Inflammatory macrophage treated with lipopolysaccharide for 1 hour (primary cell): ENCODE results near the gene ZNF154.

Source experiments
- DNase-seq, 2 donors: peaks; one replicate each; pipeline ENCODE4 v3.0.0-alpha.2; 2020 to 2022

The ZNF154 gene

DNA sequence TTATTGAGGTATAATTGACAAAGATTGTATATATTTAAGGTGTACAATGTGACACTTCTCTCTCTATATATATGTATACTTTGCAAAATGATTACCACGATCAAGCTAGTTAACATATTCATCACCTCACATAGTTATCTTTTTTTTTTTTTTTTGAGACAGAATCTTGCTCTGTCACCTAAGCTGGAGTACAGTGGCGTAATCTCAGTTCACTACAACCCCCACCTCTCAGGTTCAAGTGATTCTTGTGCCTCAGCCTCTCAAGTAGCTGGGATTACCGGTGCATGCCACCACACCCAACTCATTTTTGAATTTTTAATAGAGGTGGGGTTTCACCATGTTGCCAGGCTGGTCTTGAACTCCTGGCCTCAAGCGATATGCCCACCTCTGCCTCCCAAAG, 36.5 kb downstream of the ZNF154 start:
- no peak for DNase-seq

DNA sequence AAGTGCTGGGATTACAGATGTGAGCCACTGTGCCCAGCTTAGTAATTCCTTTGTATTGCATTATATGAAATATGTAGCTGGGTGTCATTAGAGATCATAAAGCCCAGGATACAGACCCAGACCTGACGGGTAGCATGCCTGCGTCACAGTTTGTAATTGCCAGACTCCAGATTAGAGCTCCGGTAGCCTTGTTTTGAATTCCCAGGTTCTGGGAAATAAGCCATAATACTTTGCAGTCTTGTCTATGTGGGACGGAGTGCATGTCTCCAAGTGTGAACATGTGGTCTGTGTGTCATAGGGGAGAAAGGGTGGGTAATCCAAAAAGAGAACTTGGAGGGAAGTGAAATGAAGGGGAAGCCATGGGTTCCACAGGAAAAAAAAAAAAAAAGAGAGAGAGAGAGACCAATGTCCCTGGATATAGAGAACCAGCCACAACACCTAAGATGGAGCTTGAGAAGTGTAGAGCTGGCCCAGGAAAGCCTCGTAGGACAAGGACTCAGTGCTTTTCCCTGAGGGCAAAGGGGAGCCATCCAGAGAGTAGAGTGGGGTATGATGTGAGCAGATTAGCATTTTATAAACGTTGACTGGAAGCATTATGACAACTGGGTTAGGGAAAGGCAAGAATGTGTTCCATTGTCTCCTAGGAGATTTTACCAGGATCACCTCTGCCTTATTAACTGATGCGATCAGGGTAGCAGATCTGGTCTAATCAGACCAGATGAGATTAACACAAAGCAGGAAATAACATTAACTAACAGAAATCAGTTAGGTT, 37.7 kb downstream of the ZNF154 start:
- no peak for DNase-seq

DNA sequence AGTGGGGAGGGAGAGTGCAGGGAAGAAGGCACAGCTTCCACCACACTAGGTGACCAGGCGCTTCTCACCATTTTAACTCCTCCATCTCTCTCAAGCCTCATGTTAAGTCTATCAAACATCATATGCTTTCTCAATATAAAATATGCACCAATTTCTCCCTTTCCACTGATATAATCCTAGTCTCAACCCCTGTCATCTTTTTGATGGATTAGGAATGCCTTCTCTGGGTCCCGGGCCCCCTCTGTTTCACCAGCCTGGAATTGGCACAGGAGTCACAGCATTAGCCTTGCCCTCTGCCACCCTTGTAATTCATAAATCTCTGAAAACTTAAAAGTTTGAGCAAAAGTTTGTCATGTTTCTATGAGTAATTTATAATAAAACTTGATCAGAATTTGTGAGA, 40.4 kb downstream of the ZNF154 start, which contains the start of gene ZSCAN4:
ZSCAN4 (plus strand) TSS at position 301 of the 400 bp plus-strand sequence. CDS start 7,211 bp downstream, outside the sequence.
- DNase-seq, result no peak

DNA sequence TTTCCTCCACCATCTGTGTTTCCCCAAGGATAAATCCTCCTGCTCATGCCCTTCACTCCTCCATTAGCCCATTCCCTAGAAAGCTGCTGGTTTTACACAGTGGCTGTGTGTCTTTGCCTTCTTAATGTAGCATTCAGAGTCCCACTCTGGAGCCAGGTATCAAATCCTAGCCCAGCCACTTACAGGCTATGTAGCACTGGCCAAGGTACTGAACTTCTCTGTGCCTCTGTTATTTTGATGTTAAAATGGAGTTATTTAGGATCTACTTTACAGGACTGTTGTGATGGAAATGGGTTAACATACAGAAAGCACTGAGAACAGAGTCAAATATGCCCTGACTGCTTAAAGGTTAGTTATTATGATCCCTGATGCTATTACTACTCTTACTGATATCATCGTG, 41.8 kb downstream of the ZNF154 start:
- DNase-seq, result no peak

DNA sequence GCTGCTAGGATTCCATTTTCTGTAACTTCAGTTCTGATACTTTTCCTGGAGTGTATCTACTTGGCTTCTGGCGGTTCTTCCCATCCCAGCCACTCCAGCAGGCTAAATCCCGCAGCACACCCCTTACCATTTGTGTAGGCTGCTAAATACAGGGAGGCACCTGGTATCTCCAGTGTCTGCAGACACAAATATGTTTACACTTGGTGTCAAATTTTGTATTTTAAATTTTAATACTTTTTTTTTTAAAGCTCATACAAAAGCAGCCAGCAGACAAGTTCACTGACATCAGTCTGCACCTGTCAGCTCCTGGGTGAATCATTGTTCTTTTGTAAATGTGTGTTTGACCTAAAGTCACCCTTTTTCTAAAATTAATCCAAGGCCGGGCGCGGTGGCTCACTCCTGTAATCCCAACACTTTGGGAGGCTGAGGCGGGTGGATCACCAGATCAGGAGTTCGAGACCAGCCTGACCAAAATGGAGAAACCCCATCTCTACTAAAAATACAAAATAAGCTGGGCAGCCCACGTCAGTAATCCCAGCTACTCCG, 43.7 kb downstream of the ZNF154 start:
- DNase-seq, result no peak

DNA sequence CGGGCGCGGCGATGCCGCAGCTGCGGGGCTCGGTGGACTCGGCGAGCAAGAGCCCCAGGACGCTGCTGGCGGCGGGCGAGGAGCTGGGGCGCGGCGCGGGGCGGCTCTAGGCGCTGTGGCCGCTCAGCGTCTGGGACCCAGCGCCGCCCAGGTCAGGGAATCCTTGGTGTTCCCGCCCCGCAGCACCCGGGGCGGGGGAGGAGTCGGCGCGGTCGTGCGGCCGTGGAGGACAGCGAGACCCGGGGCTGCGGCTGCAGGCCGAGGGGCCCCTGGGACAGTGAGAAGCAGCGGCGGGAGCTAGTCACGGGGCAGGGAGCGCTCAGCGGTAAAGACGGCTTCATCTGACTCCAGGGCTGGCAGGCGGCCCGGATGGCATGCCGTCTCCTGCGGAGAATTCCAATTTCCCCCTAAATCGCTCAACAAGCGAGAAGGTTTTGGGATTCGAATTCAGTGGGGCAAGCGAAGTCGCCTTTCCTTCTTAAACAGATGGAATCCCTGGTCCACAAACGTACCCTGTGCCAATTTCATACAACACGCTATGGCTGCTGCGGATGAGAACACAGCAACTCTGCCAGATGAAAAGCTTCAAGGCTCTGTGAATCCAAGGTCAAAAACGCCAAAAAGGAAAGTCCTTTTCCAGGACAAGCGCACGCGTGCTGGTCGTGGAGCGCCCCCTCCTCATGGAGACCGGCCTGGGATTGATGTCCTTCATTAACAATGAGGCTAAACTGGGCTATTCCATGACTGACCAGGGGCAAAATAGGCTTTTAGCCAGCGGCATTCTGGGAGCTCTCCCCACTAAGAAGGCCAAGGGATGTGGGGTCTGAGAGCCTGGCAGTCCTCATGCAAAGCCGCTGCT, 44.5 kb downstream of the ZNF154 start:
- DNase-seq, result no peak

DNA sequence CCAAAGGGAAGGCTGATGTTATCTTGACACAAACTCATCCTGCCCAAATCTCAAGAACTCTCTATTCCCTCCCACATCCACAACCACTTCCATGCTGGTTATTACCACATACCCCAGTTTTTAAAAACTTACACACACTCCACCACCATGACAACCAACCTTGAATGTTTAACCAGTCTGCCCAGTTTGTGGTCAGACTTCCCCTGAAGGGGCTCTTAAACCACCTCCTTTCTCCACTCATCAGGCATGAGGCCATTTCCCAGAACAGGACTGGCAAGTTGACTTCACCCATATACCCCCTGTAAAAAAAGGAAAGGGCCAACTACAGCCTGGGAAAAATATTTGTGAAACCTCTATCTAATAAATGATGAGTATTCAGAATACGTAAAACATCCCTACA, 52.7 kb downstream of the ZNF154 start:
- DNase-seq, result no peak

DNA sequence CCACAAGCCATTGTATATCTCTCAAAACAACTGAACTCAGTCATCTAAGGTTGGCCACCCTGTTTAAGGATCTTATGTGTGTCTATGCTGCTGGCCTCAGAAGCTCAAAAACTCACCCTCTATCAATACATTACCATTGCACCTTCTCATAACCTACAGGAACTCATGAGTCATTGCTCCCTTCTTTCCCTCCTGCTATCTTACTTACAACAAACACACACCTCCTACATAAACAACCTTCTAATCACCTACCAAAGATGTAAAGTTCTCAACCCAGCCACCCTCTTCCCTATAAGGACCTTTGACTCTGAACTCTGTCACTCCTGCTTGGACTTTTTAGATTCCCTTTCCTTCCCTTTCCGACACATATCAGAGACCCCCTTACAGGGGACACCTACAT, 53.6 kb downstream of the ZNF154 start:
- DNase-seq, result no peak

DNA sequence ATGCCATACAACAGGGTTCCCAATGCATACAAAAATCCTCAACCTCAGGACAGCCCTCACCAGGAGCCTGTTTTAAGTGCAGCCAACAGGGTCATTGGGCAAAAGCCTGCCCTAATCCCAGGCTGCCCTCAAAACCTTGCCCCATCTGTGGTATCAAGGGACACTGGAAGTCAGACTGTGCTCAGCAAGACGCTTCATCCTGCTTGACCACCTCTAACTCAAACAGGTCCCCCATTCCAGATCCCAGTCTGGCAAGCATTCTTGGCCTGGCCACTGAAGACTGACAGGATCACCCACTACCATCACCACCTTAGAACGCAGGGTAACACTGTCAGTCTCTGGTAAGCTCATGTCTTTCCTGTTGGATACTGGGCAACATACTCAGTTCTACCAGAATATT, 55.3 kb downstream of the ZNF154 start:
- no peak for DNase-seq

DNA sequence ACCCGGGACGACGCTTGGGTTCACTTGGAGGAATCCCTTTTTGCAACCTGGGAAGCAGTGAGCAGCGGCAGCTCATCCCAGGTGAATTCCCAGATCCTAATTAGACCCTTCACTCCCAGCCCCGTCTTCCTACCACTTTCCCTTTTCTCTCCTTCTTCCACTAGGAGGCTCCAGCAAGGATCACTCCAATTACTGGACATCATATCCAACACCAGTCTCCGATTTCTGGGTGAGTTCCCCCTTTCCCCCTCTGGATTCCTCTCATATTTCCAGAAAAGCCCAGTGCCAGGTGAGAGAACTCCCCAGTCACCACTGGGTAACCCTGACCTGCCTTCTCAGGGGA, 57.4 kb downstream of the ZNF154 start:
- no peak for DNase-seq

DNA sequence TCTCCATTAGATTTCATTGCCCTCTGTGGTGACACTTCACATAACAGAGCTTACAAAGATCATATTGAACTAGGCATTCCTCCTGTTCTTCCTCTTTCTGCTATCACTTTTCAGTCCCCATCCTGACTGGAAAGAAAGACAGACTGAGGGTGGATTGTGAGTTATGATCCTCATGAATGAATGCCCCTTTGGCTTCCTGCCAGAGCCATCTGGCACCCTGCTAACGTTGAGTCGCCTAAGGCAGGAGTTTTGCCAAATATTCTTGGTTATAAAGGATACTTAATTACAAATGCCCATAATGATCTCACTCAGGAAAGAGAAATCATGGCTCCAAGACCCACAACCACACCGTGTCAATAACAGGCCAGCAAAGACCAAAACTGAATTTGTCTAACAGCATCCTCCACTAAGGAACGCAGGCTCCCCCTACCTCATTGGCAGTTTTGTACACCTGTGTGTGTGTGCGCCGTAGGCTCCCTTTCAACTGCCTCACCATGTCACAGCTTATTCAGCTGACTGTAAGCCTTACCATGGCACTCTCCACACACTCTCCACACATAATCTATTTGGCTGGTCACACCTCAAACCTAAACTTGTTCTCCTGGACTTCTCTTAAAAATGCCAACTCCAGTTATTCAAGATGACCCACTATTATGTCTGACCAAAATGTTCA, 60.5 kb downstream of the ZNF154 start:
- no peak for DNase-seq
